ENCODE results near the gene UBR4.

UBR4 gene

GRCh38 chr1:19138958-19139581 lies 71.0 kb downstream of the UBR4 start:
- H3K27me3 ChIP-seq (ENCODE audit: insufficient read depth, low read length, poor library complexity) = no peaks in the 10 kb centered on the region
- no peak overlapping the region for H3K4me3 ChIP-seq (ENCODE audit: low read depth in 1 of 2, low read length in 2 of 2)
- no peaks in the 10 kb centered on the region for H4K20me1 ChIP-seq (ENCODE audit: insufficient read depth, low read length)
- no peak for TF ChIP-seq EZH2 (IDR thresholded peaks at IDR 0.05; ENCODE audit: borderline replicate concordance, low read depth, low read length, severe bottlenecking)
- no peak for TF ChIP-seq CTCF (IDR thresholded peaks at IDR 0.05; ENCODE audit: borderline replicate concordance, extremely low read depth, low read length, poor library complexity, severe bottlenecking)
- DNase-seq = no peak
- no peak overlapping the region for H3K4me2 ChIP-seq (ENCODE audit: insufficient read depth, low read length)
- H3K9ac ChIP-seq (ENCODE audit: low read depth, low read length) = no peak overlapping the region
- H3K4me1 ChIP-seq (ENCODE audit: insufficient read depth, low read length) = no peaks in the 10 kb centered on the region
- no peak overlapping the region for H3K27ac ChIP-seq (ENCODE audit: low read length)
- H3K79me2 ChIP-seq (ENCODE audit: insufficient read depth, low read length) = no peaks in the 10 kb centered on the region
- peaks cover 4% of the 10 kb centered on the region for H3K9me3 ChIP-seq (ENCODE audit: insufficient read depth, low read length, severe bottlenecking)
- ATAC-seq (ENCODE audit: insufficient read depth, low read depth) = no peak
- no peak overlapping the region for H2AFZ ChIP-seq (ENCODE audit: low read depth, low read length)
- H3K36me3 ChIP-seq (ENCODE audit: insufficient read depth, low read length) = peaks cover 95% of the 10 kb centered on the region

GRCh38 chr1:19138331-19138730 lies 71.7 kb downstream of the UBR4 start:
- H3K4me2 ChIP-seq (ENCODE audit: insufficient read depth, low read length) = no peak overlapping the region
- TF ChIP-seq CTCF (IDR thresholded peaks at IDR 0.05; ENCODE audit: borderline replicate concordance, extremely low read depth, low read length, poor library complexity, severe bottlenecking) = no peak
- TF ChIP-seq EZH2 (IDR thresholded peaks at IDR 0.05; ENCODE audit: borderline replicate concordance, low read depth, low read length, severe bottlenecking) = no peak
- H3K9ac ChIP-seq (ENCODE audit: low read depth, low read length) = no peak overlapping the region
- ATAC-seq (ENCODE audit: insufficient read depth, low read depth) (no peak), DNase-seq (no peak)
- no peak overlapping the region for H2AFZ ChIP-seq (ENCODE audit: low read depth, low read length)
- H3K36me3 ChIP-seq (ENCODE audit: insufficient read depth, low read length) = peaks cover 94% of the 10 kb centered on the region
- H3K4me3 ChIP-seq (ENCODE audit: low read depth in 1 of 2, low read length in 2 of 2) = no peak overlapping the region
- H4K20me1 ChIP-seq (ENCODE audit: insufficient read depth, low read length) = no peaks in the 10 kb centered on the region
- H3K9me3 ChIP-seq (ENCODE audit: insufficient read depth, low read length, severe bottlenecking) = peaks cover 8% of the 10 kb centered on the region
- H3K79me2 ChIP-seq (ENCODE audit: insufficient read depth, low read length) = no peaks in the 10 kb centered on the region
- no peak overlapping the region for H3K27ac ChIP-seq (ENCODE audit: low read length)
- no peaks in the 10 kb centered on the region for H3K4me1 ChIP-seq (ENCODE audit: insufficient read depth, low read length)
- H3K27me3 ChIP-seq (ENCODE audit: insufficient read depth, low read length, poor library complexity) = no peaks in the 10 kb centered on the region

- Histone ChIP-seq H3K4me2 (ENCODE audit: insufficient read depth, low read length) (no peak overlapping the region), H3K27me3 (ENCODE audit: insufficient read depth, low read length, poor library complexity) (no peaks in the 10 kb centered on the region), H3K4me1 (ENCODE audit: insufficient read depth, low read length) (no peaks in the 10 kb centered on the region), H3K79me2 (ENCODE audit: insufficient read depth, low read length) (no peaks in the 10 kb centered on the region), H3K9ac (ENCODE audit: low read depth, low read length) (no peak overlapping the region), H4K20me1 (ENCODE audit: insufficient read depth, low read length) (no peaks in the 10 kb centered on the region), H3K4me3 (ENCODE audit: low read depth in 1 of 2, low read length in 2 of 2) (no peak overlapping the region), H3K36me3 (ENCODE audit: insufficient read depth, low read length) (peaks cover 92% of the 10 kb centered on the region), H2AFZ (ENCODE audit: low read depth, low read length) (no peak overlapping the region), H3K9me3 (ENCODE audit: insufficient read depth, low read length, severe bottlenecking) (peaks cover 8% of the 10 kb centered on the region), H3K27ac (ENCODE audit: low read length) (no peak overlapping the region)
- TF ChIP-seq CTCF (IDR thresholded peaks at IDR 0.05; ENCODE audit: borderline replicate concordance, extremely low read depth, low read length, poor library complexity, severe bottlenecking) (no peak), EZH2 (IDR thresholded peaks at IDR 0.05; ENCODE audit: borderline replicate concordance, low read depth, low read length, severe bottlenecking) (no peak)
- ATAC-seq (ENCODE audit: insufficient read depth, low read depth) (no peak), DNase-seq (no peak)
Observed at GRCh38 chr1:19137158-19137557, 72.9 kb downstream of the UBR4 start.
